GM12892 (cell line): ENCODE data around the gene PLEKHG5.

Experiments used
- POLR2A ChIP-seq: IDR thresholded peaks from 2 replicates; pipeline ENCODE4 v1.6.1; 2011; ENCODE audit warnings: low read depth, low read length, control low read depth
- POLR2AphosphoS5 ChIP-seq: IDR thresholded peaks from 2 replicates; pipeline ENCODE4 v1.6.1; 2011; ENCODE audit warnings: low read depth, low read length, control low read depth
- TAF1 ChIP-seq: IDR thresholded peaks from 2 replicates; pipeline ENCODE4 v1.6.1; 2011; ENCODE audit warnings: low read depth, mild to moderate bottlenecking, control low read depth, low read length, borderline replicate concordance

- no peak for TF ChIP-seq TAF1
- no peak for TF ChIP-seq POLR2AphosphoS5
- no peak for TF ChIP-seq POLR2A
Measured at GRCh38 chr1:6481820-6482219, 9.6 kb downstream of the PLEKHG5 start.
